Neutrophil (primary cell): ENCODE data around the gene LRIG2.

Source experiments
- H3K27ac ChIP-seq: fragments of 200-600 bp; sonication (generic); 2 replicates; pipeline ENCODE4 v1.5.1; 2016; ENCODE audit warnings: mild to moderate bottlenecking, moderate library complexity
- H3K27me3 ChIP-seq: fragments of 200-600 bp; sonication (generic); 2 replicates; pipeline ENCODE4 v1.6.0; 2016; ENCODE audit warnings: mild to moderate bottlenecking
- H3K36me3 ChIP-seq: fragments of 200-600 bp; sonication (generic); 2 replicates; pipeline ENCODE4 v1.5.1; 2017
- H3K4me1 ChIP-seq, 2 experiments: fragments of 200-600 bp in 1 of 2; sonication (generic) in 1 of 2; 1 replicate in 1 of 2; 2 replicates in 1 of 2; pipeline versions ENCODE4 v1.5.1 to v1.6.1; 2013 to 2016; ENCODE audit warnings: low read depth in 1 of 2, low read length in 1 of 2, mild to moderate bottlenecking in 1 of 2, moderate library complexity in 1 of 2; ENCODE audit not compliant: control insufficient read depth in 1 of 2, insufficient read depth in 1 of 2
- H3K4me3 ChIP-seq, 2 experiments: fragments of 200-600 bp in 1 of 2; sonication (generic) in 1 of 2; 1 replicate in 1 of 2; 2 replicates in 1 of 2; pipeline ENCODE4 v1.5.1; 2013 to 2016; ENCODE audit warnings: low read depth in 1 of 2, low read length in 1 of 2, mild to moderate bottlenecking in 1 of 2, moderate library complexity in 1 of 2
- H3K9me3 ChIP-seq: fragments of 200-600 bp; sonication (generic); 2 replicates; pipeline ENCODE4 v1.5.1; 2016
- TF ChIP-seq, protein P1 (sequence below): fragments of 200-600 bp; sonication (generic); IDR thresholded peaks from 2 replicates; pipeline ENCODE4 v1.5.1; 2016; ENCODE audit warnings: antibody characterized with exemption

LRIG2 gene

DNA sequence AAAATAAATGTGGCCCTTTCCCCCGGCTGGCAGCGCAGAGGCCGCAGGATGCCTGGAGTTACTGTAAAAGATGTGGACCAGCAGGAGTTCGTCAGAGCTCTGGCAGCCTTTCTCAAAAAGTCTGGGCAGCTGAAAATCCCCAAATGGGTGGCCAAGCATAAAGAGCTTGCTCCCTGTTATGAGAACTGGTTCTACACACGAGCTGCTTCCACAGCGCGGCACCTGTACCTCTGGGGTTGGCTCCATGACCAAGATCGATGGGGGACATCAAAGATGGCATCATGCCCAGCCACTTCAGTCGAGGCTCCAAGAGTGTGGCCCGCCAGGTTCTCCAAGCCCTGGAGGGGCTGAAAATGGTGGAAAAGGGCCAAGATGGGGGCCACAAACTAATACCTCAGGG lies 95.9 kb downstream of the LRIG2 start:
- Histone ChIP-seq H3K4me1 (no peaks in the 10 kb centered on the region), H3K27me3 (no peaks in the 10 kb centered on the region), H3K27ac (no peak overlapping the region), H3K9me3 (no peaks in the 10 kb centered on the region), H3K36me3 (no peaks in the 10 kb centered on the region), H3K4me3 (no peak overlapping the region)
- TF ChIP-seq, protein P1, sequence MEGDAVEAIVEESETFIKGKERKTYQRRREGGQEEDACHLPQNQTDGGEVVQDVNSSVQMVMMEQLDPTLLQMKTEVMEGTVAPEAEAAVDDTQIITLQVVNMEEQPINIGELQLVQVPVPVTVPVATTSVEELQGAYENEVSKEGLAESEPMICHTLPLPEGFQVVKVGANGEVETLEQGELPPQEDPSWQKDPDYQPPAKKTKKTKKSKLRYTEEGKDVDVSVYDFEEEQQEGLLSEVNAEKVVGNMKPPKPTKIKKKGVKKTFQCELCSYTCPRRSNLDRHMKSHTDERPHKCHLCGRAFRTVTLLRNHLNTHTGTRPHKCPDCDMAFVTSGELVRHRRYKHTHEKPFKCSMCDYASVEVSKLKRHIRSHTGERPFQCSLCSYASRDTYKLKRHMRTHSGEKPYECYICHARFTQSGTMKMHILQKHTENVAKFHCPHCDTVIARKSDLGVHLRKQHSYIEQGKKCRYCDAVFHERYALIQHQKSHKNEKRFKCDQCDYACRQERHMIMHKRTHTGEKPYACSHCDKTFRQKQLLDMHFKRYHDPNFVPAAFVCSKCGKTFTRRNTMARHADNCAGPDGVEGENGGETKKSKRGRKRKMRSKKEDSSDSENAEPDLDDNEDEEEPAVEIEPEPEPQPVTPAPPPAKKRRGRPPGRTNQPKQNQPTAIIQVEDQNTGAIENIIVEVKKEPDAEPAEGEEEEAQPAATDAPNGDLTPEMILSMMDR, result no peak

DNA sequence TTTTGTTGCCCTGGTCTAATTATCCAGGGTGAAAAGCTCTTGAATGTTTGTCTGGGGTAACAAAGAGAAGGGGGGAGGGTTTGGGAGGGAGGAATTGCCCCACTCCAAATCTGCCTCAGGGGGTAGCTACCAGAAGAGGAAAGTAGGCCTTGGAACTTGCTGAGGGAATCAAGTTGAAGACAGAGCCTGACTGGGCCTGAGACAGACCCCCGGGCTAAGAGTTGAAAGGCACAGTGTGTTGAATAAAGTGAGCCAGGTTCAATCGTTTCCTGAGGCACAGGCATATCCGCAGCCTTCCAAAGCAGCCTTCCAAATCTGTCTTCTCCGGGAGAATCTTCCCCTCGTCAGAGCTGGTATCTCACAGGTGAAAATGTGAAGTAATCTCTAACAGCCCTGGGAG lies 96.6 kb downstream of the LRIG2 start:
- Histone ChIP-seq H3K27me3 (no peaks in the 10 kb centered on the region), H3K9me3 (no peaks in the 10 kb centered on the region), H3K4me1 (no peaks in the 10 kb centered on the region), H3K27ac (no peak overlapping the region), H3K36me3 (no peaks in the 10 kb centered on the region), H3K4me3 (no peak overlapping the region)
- TF ChIP-seq, protein P1, result no peak

DNA sequence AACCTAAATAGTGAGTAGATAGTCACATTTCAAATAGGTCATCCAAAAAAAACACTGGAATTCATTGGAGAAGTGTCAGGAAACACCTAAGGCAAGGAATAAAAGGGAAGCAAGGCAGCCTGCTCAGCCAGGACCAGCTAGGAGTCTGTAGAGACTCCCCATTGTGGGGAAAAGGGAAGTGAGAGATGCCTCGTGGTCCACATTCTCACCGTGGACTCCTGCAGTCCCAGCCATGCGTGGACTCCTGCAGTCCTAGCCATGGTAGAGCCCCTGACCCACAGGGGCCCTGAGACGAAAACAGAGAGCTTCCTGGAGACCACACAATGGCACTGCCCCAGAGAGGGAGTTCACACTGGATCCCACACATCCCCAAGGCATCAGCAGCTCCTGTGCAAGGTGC lies 97.5 kb downstream of the LRIG2 start:
- Histone ChIP-seq H3K27ac (no peak overlapping the region), H3K4me3 (no peak overlapping the region), H3K4me1 (no peaks in the 10 kb centered on the region), H3K9me3 (no peaks in the 10 kb centered on the region), H3K27me3 (no peaks in the 10 kb centered on the region), H3K36me3 (no peaks in the 10 kb centered on the region)
- TF ChIP-seq, protein P1, result no peak

DNA sequence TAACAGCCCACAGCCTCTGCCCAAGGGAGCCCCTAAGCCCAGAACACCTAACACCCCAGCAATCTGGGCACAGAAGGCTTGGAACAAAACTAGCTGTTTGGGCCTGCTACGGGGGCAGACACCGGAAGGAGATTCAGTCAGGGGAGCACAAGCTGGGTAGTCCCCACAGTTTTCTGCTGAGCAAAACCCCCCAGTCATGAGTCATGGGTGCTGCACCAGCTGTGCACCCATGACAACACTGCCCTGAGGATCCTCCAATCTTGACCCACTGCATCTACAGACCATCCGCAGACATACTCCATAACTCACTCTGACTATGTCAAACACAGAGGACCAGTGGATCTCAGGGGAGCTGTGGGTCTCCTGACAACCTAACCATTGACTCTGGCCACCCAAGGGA lies 105.1 kb downstream of the LRIG2 start:
- TF ChIP-seq, protein P1, result no peak
- no peak overlapping the region for H3K27ac ChIP-seq
- H3K9me3 ChIP-seq, result no peaks in the 10 kb centered on the region
- H3K4me3 ChIP-seq, result no peak overlapping the region
- no peaks in the 10 kb centered on the region for H3K27me3 ChIP-seq
- no peaks in the 10 kb centered on the region for H3K4me1 ChIP-seq
- H3K36me3 ChIP-seq, result no peaks in the 10 kb centered on the region

DNA sequence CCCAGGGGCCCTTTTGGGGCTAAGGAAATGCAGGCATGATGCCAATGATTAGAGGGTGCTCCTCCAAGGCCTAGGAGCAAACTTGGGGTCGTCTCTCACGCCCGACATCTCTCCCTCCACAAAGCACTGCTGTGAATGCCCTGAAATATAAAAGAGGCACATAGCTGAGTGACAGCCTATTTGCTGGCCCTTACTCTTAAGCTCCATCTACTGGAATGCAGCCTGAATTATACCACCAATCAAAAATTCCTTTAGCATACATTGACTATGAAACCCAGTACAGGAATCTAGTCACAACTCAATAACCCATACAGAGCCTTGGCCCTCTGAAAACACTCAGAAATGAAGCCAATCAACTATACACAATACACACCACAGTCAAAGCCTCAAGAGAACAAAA lies 105.5 kb downstream of the LRIG2 start:
- no peak overlapping the region for H3K4me3 ChIP-seq
- no peaks in the 10 kb centered on the region for H3K27me3 ChIP-seq
- TF ChIP-seq, protein P1, result no peak
- H3K27ac ChIP-seq, result no peak overlapping the region
- H3K4me1 ChIP-seq, result no peaks in the 10 kb centered on the region
- no peaks in the 10 kb centered on the region for H3K36me3 ChIP-seq
- H3K9me3 ChIP-seq, result no peaks in the 10 kb centered on the region
